Natural killer cell (primary cell): ENCODE measurements around the gene PCP4. TPM values are rescaled to one million over a fixed set of nuclear protein-coding genes. Genes with fewer than 3 reads are reported as not detected.

Source experiments
- ATAC-seq, 3 donors: fragments of 150-1000 bp in 2 of 3; fragments of 200-7000 bp in 1 of 3; cut with Tn5 transposase; 1 replicate in 1 of 3; 2 replicates in 2 of 3; pipeline ENCODE4 v1.10.0; 2021; ENCODE audit warnings: mild to moderate bottlenecking in 2 of 3, moderate library complexity in 2 of 3
- DNase-seq, 2 donors: peaks; one replicate each; pipeline versions ENCODE4 v3.0.0 to v3.0.0-alpha.2; 2013 to 2021; ENCODE audit warnings: mixed read lengths in 1 of 2
- H3K27ac ChIP-seq: one replicate; pipeline ENCODE4 v1.5.1; 2013; ENCODE audit warnings: mild to moderate bottlenecking, low read length
- H3K27me3 ChIP-seq: one replicate; pipeline ENCODE4 v1.6.1; 2013; ENCODE audit warnings: low read length; ENCODE audit not compliant: control insufficient read depth, insufficient read depth
- H3K36me3 ChIP-seq: one replicate; pipeline ENCODE4 v1.6.1; 2013; ENCODE audit warnings: low read length; ENCODE audit not compliant: control insufficient read depth, insufficient read depth
- H3K4me1 ChIP-seq: one replicate; pipeline ENCODE4 v1.6.1; 2013; ENCODE audit warnings: low read length; ENCODE audit not compliant: control insufficient read depth, insufficient read depth
- H3K4me3 ChIP-seq: one replicate; pipeline ENCODE4 v1.5.1; 2013; ENCODE audit warnings: low read length
- H3K9me3 ChIP-seq: one replicate; pipeline ENCODE4 v1.6.1; 2013; ENCODE audit warnings: low read length; ENCODE audit not compliant: control insufficient read depth, insufficient read depth
- H3K27ac Mint-ChIP-seq, 2 donors: one replicate each; pipeline ENCODE4 v1.8.0; 2022; ENCODE audit warnings: mild to moderate bottlenecking in 2 of 2, mixed read lengths in 2 of 2, moderate library complexity in 1 of 2
- H3K27me3 Mint-ChIP-seq, 2 donors: one replicate each; pipeline ENCODE4 v1.8.0; 2022; ENCODE audit warnings: low read depth in 2 of 2, mixed read lengths in 2 of 2
- H3K36me3 Mint-ChIP-seq: one replicate; pipeline ENCODE4 v1.8.0; 2022; ENCODE audit warnings: mixed read lengths
- H3K4me1 Mint-ChIP-seq, 2 donors: one replicate each; pipeline ENCODE4 v1.8.0; 2022; ENCODE audit warnings: mixed read lengths in 2 of 2
- H3K4me3 Mint-ChIP-seq: one replicate; pipeline ENCODE4 v1.8.0; 2022; ENCODE audit warnings: mild to moderate bottlenecking, moderate library complexity, mixed read lengths
- H3K9me3 Mint-ChIP-seq, 2 donors: one replicate each; pipeline ENCODE4 v1.8.0; 2022; ENCODE audit warnings: mixed read lengths in 2 of 2
- CTCF ChIP-seq: fragments of 200-600 bp; IDR thresholded peaks from one replicate; pipeline ENCODE4 v1.8.0; 2022; ENCODE audit warnings: antibody characterized with exemption
- WGBS: methylation state at CpG from one replicate; pipeline ENCODE4 v1.1.7; 2013; ENCODE audit warnings: missing lambda C conversion rate; ENCODE audit not compliant: insufficient coverage; 5-methylcytosine and 5-hydroxymethylcytosine counted together
- intact Hi-C: fragments of 100-400 bp; cut with micrococcal nuclease; formaldehyde crosslinking; loops from one replicate; pipeline ENCODE4 v1.14.2; 2022
- total RNA-seq, 4 donors: library from RNA; stranded (reverse); fragments of 120-200 nt in 1 of 4; gene quantifications; one replicate each; pipeline versions ENCODE4 v1.2.3 to v1.2.4, GENCODE V29; 2013 to 2022

Gene PCP4
- total RNA-seq, 3 donors from 2014 or later (not counting 1 experiment from before 2014, with no cell fraction given): not detected

- no peak overlapping the region for H3K4me3 Mint-ChIP-seq
- Histone ChIP-seq H3K27me3 (no peaks in the 10 kb centered on the region), H3K4me3 (no peak overlapping the region), H3K9me3 (no peaks in the 10 kb centered on the region), H3K27ac (no peak overlapping the region), H3K4me1 (no peaks in the 10 kb centered on the region), H3K36me3 (no peaks in the 10 kb centered on the region)
- no peak for ATAC-seq
- H3K9me3 Mint-ChIP-seq: peaks cover 0 to 2% of the 10 kb centered on the region in 2 donors
- H3K4me1 Mint-ChIP-seq: no peaks in the 10 kb centered on the region
- 79% methylated on average over 14 of the region's 14 CpGs for WGBS
- DNase-seq: no peak
- H3K27ac Mint-ChIP-seq: no peak overlapping the region
- TF ChIP-seq CTCF: no peak
- peaks cover 0 to 7% of the 10 kb centered on the region in 2 donors for H3K27me3 Mint-ChIP-seq
- no peaks in the 10 kb centered on the region for H3K36me3 Mint-ChIP-seq
- intact Hi-C loops: no loop called here
Observed at GRCh38 chr21:39842741-39843459, 24.3 kb upstream of the PCP4 start.

- H3K27me3 Mint-ChIP-seq: peaks cover 0 to 7% of the 10 kb centered on the region in 2 donors
- no peaks in the 10 kb centered on the region for H3K9me3 ChIP-seq
- H3K4me3 Mint-ChIP-seq: no peak overlapping the region
- DNase-seq (no peak), ATAC-seq (no peak)
- WGBS: 75% methylated on average over 4 of the region's 4 CpGs
- intact Hi-C loops: no loop called here
- TF ChIP-seq CTCF: no peak
- no peaks in the 10 kb centered on the region for H3K4me1 ChIP-seq
- H3K4me1 Mint-ChIP-seq: no peaks in the 10 kb centered on the region
- no peaks in the 10 kb centered on the region for H3K27me3 ChIP-seq
- no peak overlapping the region for H3K27ac ChIP-seq
- no peaks in the 10 kb centered on the region for H3K36me3 Mint-ChIP-seq
- no peak overlapping the region for H3K4me3 ChIP-seq
- no peak overlapping the region for H3K27ac Mint-ChIP-seq
- H3K36me3 ChIP-seq: no peaks in the 10 kb centered on the region
- H3K9me3 Mint-ChIP-seq: peaks cover 0 to 2% of the 10 kb centered on the region in 2 donors
Observed at GRCh38 chr21:39843483-39843882, 23.8 kb upstream of the PCP4 start.

GRCh38 chr21:39843916-39844315 lies 23.3 kb upstream of the PCP4 start:
- Histone ChIP-seq H3K27me3 (no peaks in the 10 kb centered on the region), H3K27ac (no peak overlapping the region), H3K9me3 (no peaks in the 10 kb centered on the region), H3K36me3 (no peaks in the 10 kb centered on the region), H3K4me1 (no peaks in the 10 kb centered on the region), H3K4me3 (no peak overlapping the region)
- no peak for TF ChIP-seq CTCF
- peaks cover 0 to 2% of the 10 kb centered on the region in 2 donors for H3K9me3 Mint-ChIP-seq
- no peaks in the 10 kb centered on the region for H3K36me3 Mint-ChIP-seq
- intact Hi-C loops: no loop called here
- no peaks in the 10 kb centered on the region for H3K4me1 Mint-ChIP-seq
- peaks cover 0 to 7% of the 10 kb centered on the region in 2 donors for H3K27me3 Mint-ChIP-seq
- ATAC-seq: no peak
- no peak overlapping the region for H3K4me3 Mint-ChIP-seq
- no peak overlapping the region for H3K27ac Mint-ChIP-seq
- DNase-seq: no peak
- 78% methylated on average over 4 of the region's 5 CpGs for WGBS
